Gastrocnemius medialis (tissue), 4 donors: ENCODE results near the gene STKLD1. TPM values are rescaled to one million over a fixed set of nuclear protein-coding genes. Genes with fewer than 3 reads are reported as not detected.

Experiments
- ATAC-seq, 2 donors: fragments of 150-250 bp; one replicate each; pipeline ENCODE4 v1.9.1; 2016
- DNase-seq, 2 donors: peaks; one replicate each; pipeline ENCODE4 v3.0.0-alpha.2; 2019
- H3K27ac ChIP-seq, 4 donors: fragments of 200-600 bp; sonication (generic); 1 replicate in 1 of 4; 2 replicates in 3 of 4; pipeline ENCODE4 v1.5.1; 2016 to 2018; ENCODE audit warnings: mild to moderate bottlenecking in 2 of 4, moderate library complexity in 1 of 4
- H3K27me3 ChIP-seq, 3 donors: fragments of 200-600 bp; sonication (generic) in 2 of 3; 1 replicate in 1 of 3; 2 replicates in 2 of 3; pipeline versions ENCODE4 v1.5.1 to v1.6.0; 2016 to 2019; ENCODE audit warnings: mild to moderate bottlenecking in 1 of 3, moderate library complexity in 1 of 3
- H3K36me3 ChIP-seq, 2 donors: fragments of 200-600 bp; sonication (generic) in 1 of 2; one replicate each; pipeline ENCODE4 v1.5.1; 2017 to 2018
- H3K4me1 ChIP-seq, 2 donors: fragments of 200-600 bp; sonication (generic) in 1 of 2; one replicate each; pipeline ENCODE4 v1.5.1; 2016 to 2017; ENCODE audit warnings: mild to moderate bottlenecking in 2 of 2
- H3K4me3 ChIP-seq, 4 donors: fragments of 200-600 bp; sonication (generic) in 3 of 4; 1 replicate in 1 of 4; 2 replicates in 3 of 4; pipeline ENCODE4 v1.5.1; 2016 to 2019; ENCODE audit warnings: mild to moderate bottlenecking in 2 of 4
- H3K9me3 ChIP-seq, 3 donors: fragments of 200-600 bp; sonication (generic) in 2 of 3; 1 replicate in 1 of 3; 2 replicates in 2 of 3; pipeline ENCODE4 v1.5.1; 2016 to 2019
- CTCF ChIP-seq, 5 experiments: fragments of 450-650 bp in 3 of 5; fragments of 200-600 bp in 2 of 5; sonication (generic) in 2 of 5; IDR thresholded peaks in 4 of 5; conservative IDR thresholded peaks in 1 of 5; 1 replicate in 4 of 5; 2 replicates in 1 of 5; pipeline ENCODE4 v1.5.1; 2016 to 2019; ENCODE audit warnings: antibody characterized with exemption in 5 of 5, mild to moderate bottlenecking in 3 of 5, moderate library complexity in 3 of 5
- POLR2A ChIP-seq, 2 donors: fragments of 450-650 bp; IDR thresholded peaks; one replicate each; pipeline ENCODE4 v1.6.1; 2017; ENCODE audit warnings: antibody characterized with exemption in 2 of 2, mild to moderate bottlenecking in 2 of 2, moderate library complexity in 2 of 2
- in situ Hi-C, 4 donors: fragments of 200-750 bp; cut with MboI; loops; one replicate each; pipeline versions ENCODE4 v1.15.0 to v1.8.0; 2017; ENCODE audit warnings: low sequenced_read_pairs in 4 of 4
- intact Hi-C: fragments of 100-400 bp; cut with DNase I; formaldehyde crosslinking; loops from one replicate; pipeline ENCODE4 v1.15.1; 2023; ENCODE audit warnings: low total_unique reads
- total RNA-seq, 4 donors: library from RNA; depleted of rRNA; stranded (reverse); fragments of >200 nt; gene quantifications; one replicate each; pipeline versions ENCODE4 v1.1.0 to v1.2.3, GENCODE V29; 2016

STKLD1 gene
- total RNA-seq, 4 donors from 2014 or later = 0.35 to 1.4 (median 1.1) TPM; not detected in 1

GRCh38 chr9:133340256-133340655 lies 35.9 kb upstream of the STKLD1 start:
- H3K36me3 ChIP-seq = peaks cover 0 to 55% of the 10 kb centered on the region in 2 donors
- H3K9me3 ChIP-seq = no peaks in the 10 kb centered on the region
- intact Hi-C loops (loop anchor here (10.0 kb wide), 1 partner anchor 145 kb away; no protein-coding TSS in a partner anchor), in situ Hi-C loops (no loop called here)
- H3K27me3 ChIP-seq = no peaks in the 10 kb centered on the region
- DNase-seq (no peak), ATAC-seq (no peak)
- TF ChIP-seq CTCF (IDR thresholded peaks at IDR 0.05 in 4 of 5, conservative IDR thresholded peaks at IDR 0.05 in 1 of 5) (no peak), POLR2A (IDR thresholded peaks at IDR 0.05) (no peak)
- H3K4me1 ChIP-seq = peaks cover 11 to 18% of the 10 kb centered on the region in 2 donors
- no peak overlapping the region for H3K4me3 ChIP-seq
- no peak overlapping the region for H3K27ac ChIP-seq

GRCh38 chr9:133340916-133341315 lies 35.2 kb upstream of the STKLD1 start:
- H3K4me1 ChIP-seq = peaks cover 7 to 18% of the 10 kb centered on the region in 2 donors
- no peaks in the 10 kb centered on the region for H3K9me3 ChIP-seq
- ATAC-seq = no peak
- in situ Hi-C loops = no loop called here
- no peak for DNase-seq
- no peaks in the 10 kb centered on the region for H3K27me3 ChIP-seq
- H3K4me3 ChIP-seq = no peak overlapping the region
- no peak overlapping the region for H3K27ac ChIP-seq
- H3K36me3 ChIP-seq = peaks cover 0 to 57% of the 10 kb centered on the region in 2 donors
- TF ChIP-seq CTCF (IDR thresholded peaks at IDR 0.05 in 4 of 5, conservative IDR thresholded peaks at IDR 0.05 in 1 of 5) = no peak
- intact Hi-C loops = loop anchor here (10.0 kb wide), 1 partner anchor 144 kb away; no protein-coding TSS in a partner anchor

GRCh38 chr9:133341369-133342068 lies 34.6 kb upstream of the STKLD1 start:
- intact Hi-C loops = loop anchor here (10.0 kb wide), 1 partner anchor 143 kb away; no protein-coding TSS in a partner anchor
- H3K36me3 ChIP-seq = peaks cover 0 to 57% of the 10 kb centered on the region in 2 donors
- no peaks in the 10 kb centered on the region for H3K27me3 ChIP-seq
- DNase-seq = peak; percentile 33 to 47
- H3K9me3 ChIP-seq = no peaks in the 10 kb centered on the region
- H3K4me3 ChIP-seq = no peak overlapping the region
- TF ChIP-seq POLR2A (IDR thresholded peaks at IDR 0.05) = no peak
- TF ChIP-seq CTCF (IDR thresholded peaks at IDR 0.05 in 4 of 5, conservative IDR thresholded peaks at IDR 0.05 in 1 of 5) = no peak
- peak in 1 of 2 donors; percentile 4 for ATAC-seq
- peaks cover 11 to 23% of the 10 kb centered on the region in 2 donors for H3K4me1 ChIP-seq
- in situ Hi-C loops = no loop called here
- no peak overlapping the region for H3K27ac ChIP-seq

GRCh38 chr9:133342069-133342406 lies 34.1 kb upstream of the STKLD1 start:
- no peak overlapping the region for H3K4me3 ChIP-seq
- intact Hi-C loops = loop anchor here (10.0 kb wide), 1 partner anchor 143 kb away; no protein-coding TSS in a partner anchor
- no peak for ATAC-seq

More at GRCh38 chr9:133342069-133342406, 34.1 kb upstream of the STKLD1 start:
- Histone ChIP-seq H3K4me1 (peaks cover 11 to 23% of the 10 kb centered on the region in 2 donors), H3K9me3 (no peaks in the 10 kb centered on the region), H3K36me3 (peaks cover 0 to 57% of the 10 kb centered on the region in 2 donors), H3K27me3 (no peaks in the 10 kb centered on the region), H3K27ac (no peak overlapping the region)
- TF ChIP-seq POLR2A (IDR thresholded peaks at IDR 0.05) (no peak), CTCF (IDR thresholded peaks at IDR 0.05 in 4 of 5, conservative IDR thresholded peaks at IDR 0.05 in 1 of 5) (no peak)
- in situ Hi-C loops = no loop called here
- no peak for DNase-seq
